ENCODE results near the gene ABCD3. TPM values are rescaled to one million over a fixed set of nuclear protein-coding genes. Genes with fewer than 3 reads are reported as not detected.

The ABCD3 gene
- total RNA-seq, 4 donors from 2014 or later = 21.1 to 48.4 (median 28.0) TPM

DNA sequence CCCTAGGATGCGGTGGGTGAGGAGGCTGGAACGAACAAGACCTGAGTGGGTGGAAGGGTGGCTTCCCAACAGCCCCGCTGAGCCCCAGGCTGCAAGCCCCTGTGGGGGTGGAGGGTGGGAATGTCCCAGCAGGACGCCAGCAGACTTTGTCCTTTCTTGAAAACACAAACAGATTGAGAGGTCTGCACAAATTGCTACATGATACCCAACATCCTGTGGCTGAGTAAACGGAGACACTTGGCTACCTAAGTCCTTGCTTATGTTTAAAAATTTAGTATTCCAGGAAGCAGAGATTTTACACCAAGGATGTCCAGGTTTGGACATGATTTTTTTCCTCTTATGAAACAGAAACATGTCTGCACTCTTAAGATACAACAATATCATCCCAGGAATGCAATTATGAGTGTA is 135.1 kb downstream of the ABCD3 start:
- TF ChIP-seq, protein P1, sequence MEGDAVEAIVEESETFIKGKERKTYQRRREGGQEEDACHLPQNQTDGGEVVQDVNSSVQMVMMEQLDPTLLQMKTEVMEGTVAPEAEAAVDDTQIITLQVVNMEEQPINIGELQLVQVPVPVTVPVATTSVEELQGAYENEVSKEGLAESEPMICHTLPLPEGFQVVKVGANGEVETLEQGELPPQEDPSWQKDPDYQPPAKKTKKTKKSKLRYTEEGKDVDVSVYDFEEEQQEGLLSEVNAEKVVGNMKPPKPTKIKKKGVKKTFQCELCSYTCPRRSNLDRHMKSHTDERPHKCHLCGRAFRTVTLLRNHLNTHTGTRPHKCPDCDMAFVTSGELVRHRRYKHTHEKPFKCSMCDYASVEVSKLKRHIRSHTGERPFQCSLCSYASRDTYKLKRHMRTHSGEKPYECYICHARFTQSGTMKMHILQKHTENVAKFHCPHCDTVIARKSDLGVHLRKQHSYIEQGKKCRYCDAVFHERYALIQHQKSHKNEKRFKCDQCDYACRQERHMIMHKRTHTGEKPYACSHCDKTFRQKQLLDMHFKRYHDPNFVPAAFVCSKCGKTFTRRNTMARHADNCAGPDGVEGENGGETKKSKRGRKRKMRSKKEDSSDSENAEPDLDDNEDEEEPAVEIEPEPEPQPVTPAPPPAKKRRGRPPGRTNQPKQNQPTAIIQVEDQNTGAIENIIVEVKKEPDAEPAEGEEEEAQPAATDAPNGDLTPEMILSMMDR (IDR thresholded peaks at IDR 0.05; ENCODE audit: low read depth) = no peak

DNA sequence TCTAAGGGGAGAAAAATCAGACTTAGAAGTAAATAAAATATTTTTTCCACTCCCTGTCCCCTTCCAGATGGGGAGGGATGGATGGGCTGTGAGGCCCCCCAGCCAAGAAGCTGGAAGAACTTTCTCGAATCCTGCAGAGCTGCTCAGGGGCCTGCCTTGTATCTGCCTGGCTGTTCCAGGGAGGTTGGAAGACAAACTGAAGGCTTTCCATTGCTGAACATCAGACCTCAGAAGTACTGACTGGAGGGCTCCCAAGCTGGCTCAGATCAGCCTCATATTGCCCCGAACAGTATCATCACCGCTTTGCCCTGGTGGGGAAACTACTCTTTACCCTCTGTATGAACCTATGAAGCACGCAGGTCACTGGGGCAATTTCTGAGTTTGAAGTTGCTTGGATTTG is 135.7 kb downstream of the ABCD3 start:
- TF ChIP-seq, protein P1 (IDR thresholded peaks at IDR 0.05; ENCODE audit: low read depth) = no peak

DNA sequence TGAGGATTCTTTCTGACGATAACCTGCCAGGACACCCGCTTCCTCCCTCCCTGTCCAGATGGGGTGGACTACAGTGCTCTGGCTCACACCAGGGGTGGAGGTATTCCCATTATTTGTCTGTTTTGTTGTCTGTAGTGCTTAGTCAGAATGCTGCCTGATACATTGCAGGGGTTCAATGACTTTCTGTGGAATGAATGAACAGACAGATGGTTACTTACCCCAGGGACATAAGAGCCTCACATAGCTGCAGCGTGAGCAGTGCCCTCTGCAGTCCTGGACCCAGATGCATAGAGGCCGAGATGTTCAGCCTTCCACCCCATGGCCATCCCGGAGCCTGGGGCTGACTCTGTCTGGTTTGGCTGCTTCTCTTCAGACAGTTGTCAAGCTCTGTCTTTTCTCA is 136.4 kb downstream of the ABCD3 start:
- TF ChIP-seq, protein P1 (IDR thresholded peaks at IDR 0.05; ENCODE audit: low read depth) = no peak

DNA sequence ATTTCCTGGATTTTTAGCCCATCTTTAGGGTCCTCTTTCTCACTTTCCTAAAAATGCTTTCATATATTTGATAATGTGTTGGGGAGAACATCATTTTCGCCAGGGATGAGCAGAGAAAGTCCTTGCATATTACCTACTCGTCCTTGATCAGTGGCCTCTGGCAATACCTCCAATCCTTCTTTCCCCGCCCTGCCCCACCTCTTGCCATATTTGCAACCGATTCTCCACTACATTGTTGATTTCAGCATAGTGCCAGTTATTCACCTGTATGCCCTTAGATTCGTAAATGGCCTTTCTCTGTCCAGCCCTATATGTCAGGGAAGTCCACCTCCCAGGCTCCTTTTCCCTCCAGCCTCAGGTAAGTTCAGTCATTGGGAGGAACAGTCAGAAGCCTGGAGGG is 136.9 kb downstream of the ABCD3 start:
- TF ChIP-seq, protein P1 (IDR thresholded peaks at IDR 0.05; ENCODE audit: low read depth) = no peak

DNA sequence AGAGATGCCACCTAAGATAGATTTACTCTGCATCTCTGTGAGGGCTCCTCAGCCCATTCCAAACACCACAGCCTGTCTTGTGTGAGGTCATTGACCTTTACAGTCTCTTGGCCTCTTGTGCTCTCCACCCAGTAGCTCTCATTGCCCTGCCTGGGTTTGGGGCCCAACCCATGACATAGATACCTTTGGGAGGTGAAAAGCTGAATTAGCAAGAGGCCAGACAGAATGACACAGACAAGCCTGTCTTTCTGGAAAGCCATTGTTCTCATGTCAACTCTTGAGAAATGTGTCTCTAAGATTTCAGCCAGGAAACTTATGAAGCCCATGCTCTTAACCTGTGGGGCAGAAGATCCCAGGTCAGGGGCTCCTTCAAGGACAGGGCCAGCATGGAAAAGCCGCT is 141.7 kb downstream of the ABCD3 start:
- TF ChIP-seq, protein P1 (IDR thresholded peaks at IDR 0.05; ENCODE audit: low read depth) = no peak

DNA sequence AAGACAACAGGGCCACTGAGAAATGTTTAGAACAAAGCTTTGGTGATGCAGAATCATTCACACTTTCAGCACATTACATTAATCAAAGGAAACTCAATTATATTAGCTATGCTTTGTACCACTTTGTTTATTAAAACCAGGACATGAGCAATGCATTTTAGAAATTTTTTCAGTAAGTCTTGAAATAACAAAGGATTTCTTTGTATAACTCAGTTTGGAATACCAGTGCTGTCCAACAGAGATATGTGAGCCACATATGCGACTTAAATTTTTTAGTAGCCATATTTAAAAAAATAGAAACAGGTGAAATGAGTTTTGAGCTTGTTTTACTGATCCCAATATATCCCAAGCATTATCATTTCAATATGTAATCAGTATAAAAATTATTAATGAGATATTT is 142.1 kb downstream of the ABCD3 start:
- TF ChIP-seq, protein P1 (IDR thresholded peaks at IDR 0.05; ENCODE audit: low read depth) = no peak

DNA sequence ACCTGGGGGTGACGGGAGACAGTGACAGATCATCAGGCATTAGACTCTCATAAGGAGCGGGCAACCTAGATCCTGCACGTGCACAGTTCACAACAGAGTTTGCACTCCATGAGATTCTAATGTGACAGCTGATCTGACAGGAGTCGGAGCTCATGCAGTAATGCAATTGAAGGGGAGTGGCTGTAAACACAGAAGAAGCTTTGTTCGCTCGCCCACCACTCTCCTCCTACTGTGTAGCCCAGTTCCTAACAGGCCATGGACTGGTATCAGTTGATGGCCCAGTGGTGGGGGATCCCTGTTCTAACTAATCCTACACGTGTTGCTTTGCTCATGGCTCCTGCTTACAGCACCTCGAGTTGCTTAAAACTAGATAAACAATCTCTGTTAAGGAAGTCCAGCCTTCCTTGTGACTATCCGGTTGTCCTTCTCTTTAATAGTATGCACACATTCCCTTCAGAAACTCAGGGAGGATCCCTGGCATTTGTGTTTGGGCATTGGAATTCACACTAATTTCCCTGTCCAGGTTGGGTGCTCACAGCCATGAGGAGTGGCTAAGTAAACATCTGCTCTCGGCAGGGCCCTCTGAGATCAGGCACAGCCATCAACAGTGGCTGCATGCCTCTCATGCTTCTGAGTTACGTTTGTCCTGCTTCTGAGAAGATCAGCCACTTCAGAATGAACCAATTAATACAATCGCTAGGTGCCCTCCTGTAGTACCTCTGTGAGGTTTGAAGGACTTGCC is 144.5 kb downstream of the ABCD3 start:
- TF ChIP-seq, protein P1 (IDR thresholded peaks at IDR 0.05; ENCODE audit: low read depth) = no peak
